GM19463 (cell line): ENCODE measurements around the gene COPRS.
"Not testable (repeated sequence)": the region's sequence is repeated elsewhere in the genome, so short reads cannot be mapped to it uniquely, and the experiment has no call there.

Experiments
- ATAC-seq: cut with Tn5 transposase; IDR thresholded peaks from one replicate; pipeline ENCODE4 v1.9.1; 2021; ENCODE audit warnings: mild to moderate bottlenecking, moderate library complexity; ENCODE audit not compliant: unreplicated experiment

COPRS gene

DNA sequence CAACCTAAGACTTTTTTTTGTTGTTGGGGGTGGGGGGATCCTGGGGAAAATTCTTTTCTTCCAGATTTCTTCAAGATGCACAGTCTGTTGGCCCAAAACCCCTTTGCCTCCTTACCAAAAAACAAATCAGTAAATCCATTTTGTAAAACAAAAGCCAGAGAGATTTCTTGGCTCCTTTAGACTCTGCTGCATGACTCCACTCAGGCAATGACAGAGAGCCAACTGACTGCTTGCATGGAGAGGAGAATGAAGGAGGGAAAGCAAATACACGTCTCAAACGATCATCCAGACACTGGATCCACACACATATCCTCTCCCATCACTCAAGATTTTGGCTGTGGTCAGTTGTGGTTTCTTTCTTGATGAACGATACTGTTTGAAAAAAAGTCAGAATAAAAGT is 13.8 kb downstream of the COPRS start:
- no peak for ATAC-seq

DNA sequence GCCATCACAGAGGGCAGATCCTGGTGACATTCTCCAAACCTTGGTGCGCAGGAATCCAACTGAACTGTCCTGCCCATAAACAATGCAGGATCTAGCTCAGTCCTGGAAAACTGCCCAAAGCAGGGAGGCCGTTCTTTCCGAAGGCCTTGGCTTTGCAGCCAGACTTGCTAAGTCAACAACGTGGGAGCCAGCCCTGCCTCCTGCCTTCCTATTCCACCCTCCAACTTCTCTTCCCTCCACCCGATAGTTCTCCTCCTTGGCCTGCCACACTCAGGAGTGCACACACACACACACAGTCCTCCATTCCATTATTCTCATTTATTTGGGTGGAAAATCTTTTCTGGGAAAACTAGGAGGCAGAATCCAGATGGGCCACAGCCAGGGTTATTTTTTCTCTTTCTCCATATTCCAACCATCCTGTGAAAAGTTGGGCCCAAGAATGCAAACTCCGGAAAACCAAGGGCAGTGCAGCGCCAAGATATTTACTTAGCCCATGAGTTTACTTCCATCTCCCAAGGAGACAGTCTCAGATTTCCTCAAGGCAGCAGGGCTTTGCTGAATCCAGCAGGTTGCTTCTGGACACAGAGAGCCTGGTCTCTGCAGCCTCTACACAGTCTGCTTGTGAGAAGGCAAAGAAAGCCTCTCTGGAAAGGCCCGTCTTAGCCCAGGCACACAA is 15.8 kb downstream of the COPRS start:
- ATAC-seq = no peak

DNA sequence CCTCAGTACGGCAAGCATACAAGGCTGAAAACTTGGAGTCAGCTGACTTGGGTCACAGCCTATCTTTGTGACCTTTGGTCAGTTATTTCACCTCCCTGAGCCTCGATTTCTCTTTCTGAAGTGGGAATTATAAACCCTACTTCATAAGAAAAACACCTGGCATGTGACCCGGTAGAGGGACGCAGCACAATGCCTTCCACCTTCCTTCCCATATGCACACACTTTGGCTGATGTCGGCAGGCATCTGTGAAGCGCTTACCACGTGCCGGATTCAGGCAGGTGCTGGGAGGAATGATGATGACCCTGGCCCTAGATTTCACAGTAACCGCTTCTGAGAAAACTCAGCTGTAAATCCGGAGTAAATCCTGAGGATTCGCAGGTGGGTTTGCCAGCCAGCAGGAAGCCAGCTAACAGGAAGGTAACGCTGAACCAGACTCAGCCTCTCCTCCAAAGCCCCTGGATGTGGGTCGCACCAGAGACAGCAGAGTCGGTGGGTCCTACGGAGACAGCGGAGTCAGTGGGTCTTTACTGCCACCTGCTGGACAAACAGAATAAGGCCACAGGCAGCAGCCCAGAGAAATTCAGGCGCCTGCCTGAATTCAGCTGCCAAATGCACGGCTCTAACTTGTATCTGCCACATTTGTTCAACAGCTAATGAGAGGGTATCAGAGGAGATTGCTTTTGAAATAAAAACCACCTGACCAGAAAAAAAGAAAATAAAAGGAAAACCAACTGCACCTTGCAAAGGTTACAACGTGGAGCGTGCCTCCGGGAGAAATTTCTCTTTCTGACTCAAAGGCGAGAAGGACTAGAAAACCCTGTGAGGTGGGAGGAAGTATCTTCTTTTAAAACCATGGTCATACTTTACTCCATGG is 16.6 kb downstream of the COPRS start:
- ATAC-seq = no peak

DNA sequence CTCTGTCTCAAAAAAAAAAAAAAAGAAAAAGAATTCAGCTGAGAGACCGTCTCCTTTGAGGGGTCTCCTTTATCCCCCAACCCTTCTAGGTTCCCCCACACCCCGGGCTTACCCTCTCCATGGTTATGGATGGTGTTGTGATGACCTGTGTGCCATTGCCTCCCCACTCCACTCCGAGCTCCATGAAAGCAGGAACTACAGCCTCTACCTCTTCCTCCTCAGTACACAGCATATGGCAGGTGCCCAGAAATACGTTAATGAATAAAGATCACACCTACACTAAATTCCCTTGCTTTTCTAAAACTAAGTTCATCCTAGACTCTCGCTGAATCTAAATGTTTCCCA is 17.2 kb downstream of the COPRS start:
- no peak for ATAC-seq

DNA sequence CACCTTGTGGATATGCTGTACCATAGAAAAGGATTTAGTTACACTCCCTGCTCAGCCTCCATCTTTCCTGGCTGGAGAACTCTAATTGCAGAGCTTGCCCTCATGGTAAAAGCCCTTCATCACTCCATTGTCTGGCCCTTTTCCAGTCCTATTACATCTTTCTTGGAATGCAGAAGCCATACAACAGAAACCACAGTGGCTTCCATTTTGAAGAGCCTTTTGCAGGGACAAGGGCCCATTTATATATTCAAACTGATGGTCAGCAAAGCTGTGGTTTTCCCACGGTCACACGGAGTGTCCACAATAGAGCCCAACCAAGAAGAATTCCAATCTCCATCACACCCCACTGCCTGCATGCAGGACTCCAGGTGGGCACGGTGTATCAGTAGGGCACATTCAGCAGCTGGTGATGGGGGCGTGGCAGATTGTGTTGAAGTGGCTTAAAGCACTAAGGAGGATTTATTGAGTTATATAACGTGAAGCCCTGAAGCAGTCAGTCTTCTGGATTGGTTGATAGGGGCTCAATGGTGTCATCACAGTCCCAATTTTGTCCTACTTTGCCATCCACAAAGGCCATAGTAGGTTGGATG is 20.3 kb downstream of the COPRS start:
- ATAC-seq = no peak

DNA sequence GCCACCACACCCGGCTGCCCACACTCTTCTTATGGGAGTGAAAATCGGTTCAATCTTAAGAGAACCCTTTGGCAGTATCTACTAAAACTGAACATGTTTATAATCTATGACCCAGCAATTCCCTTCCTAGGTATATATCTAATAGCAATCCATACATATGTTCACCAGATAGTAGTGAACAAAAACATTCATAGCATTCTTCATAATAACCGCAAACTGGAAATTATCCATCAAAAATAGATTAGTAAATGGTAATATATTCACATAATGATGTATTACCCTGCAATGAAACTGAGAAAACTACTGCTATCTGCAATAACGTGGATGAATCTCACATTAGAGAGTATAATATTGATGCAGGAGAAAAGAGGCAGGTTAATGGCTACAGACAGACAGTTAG is 23.1 kb downstream of the COPRS start:
- ATAC-seq = no peak

DNA sequence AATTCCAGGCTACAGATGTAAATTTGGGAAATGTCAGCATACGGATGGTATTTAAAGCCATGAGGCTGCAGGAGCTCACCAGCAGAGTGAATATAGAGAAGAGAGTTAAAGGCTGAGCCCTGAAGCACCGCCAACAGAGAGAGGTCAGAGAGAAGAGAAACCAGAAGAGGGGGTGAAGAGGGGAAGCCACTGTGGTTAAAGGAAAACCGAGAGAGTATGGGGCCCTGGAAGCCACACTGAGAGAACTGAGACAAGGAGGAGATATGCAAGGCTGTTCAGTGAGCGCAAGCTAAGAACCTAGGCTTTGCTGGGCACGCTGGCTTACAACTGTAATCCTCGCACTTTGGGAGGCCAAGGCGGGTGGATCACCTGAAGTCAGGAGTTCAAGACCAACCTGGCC is 24.6 kb downstream of the COPRS start:
- no peak for ATAC-seq

DNA sequence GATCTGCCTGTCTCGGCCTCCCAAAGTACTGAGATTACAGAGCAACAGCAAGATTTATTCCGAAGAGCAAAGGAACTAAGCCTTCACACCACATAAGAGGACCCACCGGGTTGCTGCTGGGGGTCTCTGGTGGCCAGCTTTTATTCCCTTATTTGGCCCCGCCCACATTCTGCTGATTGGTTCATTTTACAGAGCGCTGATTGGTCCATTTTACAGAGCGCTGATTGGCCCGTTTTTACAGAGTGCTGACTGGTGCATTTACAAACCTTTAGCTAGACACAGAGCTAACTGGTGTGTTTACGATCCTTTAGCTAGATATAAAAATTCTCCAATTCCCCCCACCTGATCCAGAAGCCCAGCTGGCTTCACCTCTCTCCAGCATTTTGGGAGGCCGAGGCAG is 26.3 kb downstream of the COPRS start:
- no peak for ATAC-seq

DNA sequence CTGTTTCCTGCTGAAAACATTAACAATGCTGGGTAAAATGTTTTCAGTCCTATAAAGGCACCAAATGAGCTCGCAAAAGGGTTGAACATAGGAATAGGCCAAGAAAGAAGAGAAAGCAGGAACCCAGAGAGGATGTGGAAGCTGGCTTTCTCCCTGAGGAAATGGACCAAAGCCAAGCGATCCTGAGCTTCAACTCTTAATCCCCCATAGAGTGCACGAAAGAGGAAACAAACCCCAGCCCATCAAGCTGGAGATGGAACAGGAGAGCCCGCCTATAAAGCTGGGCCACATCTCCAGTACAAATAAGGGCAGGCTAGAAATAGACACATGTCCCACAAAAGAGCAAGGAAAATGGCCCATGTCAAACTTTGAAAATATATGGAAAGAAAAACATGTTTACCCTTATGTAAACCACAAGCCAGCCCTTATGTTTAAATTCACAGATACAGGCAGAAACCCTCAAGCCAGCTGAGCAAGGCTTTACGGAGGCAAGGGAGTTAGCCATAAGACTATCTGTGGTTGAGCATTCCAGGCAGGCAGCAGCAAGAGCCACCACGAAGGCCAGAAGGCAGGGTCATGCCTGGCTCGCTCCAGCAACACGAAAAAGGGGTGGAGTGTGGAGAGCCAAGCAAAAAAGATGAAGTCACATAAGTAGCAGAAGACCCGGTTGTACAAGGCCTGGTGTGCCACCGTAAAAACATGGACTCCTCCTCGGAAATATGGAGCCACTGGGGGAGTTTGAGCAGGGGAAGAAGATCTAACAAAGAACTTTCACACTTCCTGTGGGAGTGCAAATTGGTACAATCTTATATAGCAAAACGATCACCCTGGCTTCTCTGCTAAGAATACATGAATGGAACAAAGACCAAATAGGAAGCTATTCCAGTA is 27.8 kb downstream of the COPRS start:
- ATAC-seq = no peak

DNA sequence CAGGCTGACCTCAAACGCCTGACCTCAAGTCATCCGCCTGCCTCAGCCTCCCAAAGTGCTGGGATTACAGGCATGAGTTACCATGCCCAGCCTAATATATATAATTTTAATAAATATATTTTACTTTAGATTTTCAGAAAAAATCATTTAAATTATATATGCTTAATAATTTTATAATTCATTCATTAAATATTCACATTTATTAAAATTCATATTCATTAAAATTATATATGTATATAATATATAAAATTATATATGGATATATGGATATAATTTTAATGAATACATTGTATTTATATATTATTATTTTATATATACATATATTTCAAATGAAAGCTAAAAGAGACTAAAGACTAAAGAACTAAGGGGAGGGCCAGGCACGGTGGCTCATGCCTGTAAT is 29.4 kb downstream of the COPRS start:
- no peak for ATAC-seq

DNA sequence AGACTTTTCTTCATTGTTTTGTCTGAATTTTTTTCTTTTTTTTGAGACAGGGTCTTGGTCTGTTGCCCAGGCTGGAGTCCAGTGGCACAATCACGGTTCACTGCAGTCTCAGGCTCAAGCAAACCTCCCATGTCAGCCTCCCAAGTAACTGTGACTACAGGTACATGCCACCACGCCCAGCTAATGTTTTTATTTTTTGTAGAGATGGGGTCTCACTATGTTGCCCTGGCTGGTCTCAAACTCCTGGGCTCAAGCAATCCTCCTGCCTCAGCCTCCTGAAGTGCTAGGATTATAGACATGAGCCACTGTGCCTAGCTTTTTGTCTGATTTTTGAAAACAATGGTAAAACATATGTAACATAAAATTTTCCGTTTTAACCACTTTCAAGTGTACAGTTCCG is 30.1 kb downstream of the COPRS start:
- ATAC-seq = not testable (repeated sequence)

DNA sequence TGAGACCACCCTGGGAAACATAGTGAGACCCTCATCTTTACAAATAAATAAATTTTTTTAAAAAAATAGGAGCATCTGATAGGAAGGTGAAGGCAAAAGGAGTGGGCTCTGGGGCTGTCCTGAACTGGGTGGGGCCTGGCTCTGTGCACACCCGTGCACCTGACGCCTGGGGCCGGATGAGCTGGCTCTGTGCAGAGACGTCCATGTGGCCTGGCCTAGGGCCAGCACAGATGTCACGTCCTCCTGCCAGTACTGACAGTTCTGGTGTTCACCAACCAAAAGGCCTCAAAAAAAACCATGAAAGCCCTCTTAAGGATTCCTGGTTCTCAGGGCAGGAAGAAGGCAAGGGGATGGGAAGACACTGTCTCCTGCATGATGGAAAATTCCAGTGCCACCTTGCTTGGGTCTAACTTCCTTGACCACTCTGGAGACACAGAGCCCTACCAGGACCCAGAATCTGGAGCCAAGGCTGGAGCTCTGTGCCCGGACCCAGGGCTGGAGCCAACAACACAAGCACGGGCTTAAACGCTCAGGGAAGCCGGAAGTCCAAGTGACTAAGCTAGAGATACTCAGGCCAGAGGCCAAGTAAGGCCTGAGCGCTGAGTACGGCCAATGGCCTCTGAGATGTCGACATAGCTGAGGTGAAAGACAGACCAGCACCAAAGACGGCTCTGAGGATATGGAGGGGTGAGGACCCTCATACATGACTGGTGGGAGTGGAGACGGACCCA is 32.9 kb downstream of the COPRS start:
- ATAC-seq = no peak

DNA sequence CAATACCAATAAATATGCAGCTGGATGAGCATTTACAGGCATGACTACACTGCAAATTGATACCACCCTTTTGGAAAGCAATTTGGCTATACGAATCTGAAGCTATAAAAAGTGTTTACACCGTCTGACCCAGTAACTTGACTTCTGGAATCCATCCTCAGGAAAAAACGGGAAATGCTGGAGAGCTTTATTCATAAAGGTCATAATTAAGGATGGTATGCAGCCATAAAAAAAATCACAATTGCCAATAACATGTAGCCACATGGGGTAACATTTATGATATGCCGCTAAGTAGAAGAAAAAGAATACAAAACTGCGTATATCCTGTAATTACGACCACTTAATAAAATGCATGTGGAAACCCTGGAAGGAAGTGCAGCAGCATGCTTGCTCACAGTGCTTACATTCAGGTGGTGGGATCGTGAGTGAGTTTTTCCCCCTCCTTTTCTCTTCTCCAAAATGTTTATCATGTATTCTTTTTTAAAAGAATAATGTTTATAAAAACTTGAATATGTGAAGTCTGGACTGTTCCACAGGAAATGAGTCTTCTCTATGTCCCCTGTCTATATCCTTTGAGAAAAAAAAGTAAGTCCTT is 34.2 kb downstream of the COPRS start:
- ATAC-seq = no peak

DNA sequence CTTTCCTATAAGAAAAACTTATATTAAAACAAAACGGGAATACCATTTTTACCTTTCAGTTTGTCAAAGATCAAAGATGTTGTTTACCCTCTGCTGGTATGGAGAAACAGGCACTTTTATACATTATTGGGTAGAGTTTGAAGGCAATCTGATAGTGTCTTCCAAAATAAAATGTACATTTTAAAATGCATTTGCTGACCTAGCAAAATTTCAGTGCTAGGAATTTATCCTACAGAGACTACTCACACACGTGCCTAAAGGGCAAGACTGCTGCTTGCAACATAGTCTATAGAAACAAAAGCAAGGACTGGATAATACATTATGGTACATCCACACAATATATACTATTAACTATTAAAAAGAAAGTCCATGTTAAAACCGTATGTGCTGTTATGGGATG is 36.0 kb downstream of the COPRS start:
- ATAC-seq = no peak

DNA sequence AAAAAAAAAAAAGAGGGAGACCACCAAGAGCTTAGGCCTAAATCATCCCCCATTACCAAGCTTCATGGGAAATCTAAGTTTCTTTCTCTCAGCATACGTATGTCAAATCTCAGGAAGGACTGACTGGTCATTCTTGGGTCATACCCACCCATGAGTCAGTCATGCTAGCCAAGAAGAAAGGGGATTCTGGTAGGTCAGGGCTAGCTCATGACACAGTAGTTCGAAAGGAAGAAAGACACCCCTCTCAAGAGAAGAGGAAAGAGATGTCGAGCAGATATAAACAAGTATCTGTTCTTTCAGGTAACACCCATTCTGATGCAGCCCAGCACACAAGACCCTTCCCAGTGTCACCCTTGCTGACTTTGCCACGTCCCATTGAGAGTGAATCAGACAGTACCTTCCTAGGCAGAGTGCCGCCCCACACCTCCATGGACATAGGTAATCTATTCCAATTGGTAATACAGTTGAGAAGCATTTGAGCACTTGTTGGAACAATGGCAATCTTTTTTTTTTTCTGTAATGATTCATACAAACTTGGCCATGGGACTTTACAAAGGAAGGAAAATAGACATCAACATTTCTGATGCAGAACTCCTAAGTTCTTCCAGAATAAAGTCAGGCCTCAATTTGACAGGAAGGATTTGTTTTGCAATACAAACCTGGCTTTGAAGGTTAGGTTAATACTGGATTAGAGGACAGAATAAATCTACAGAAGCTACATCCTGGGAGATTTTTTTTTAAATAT is 38.2 kb downstream of the COPRS start:
- no peak for ATAC-seq

DNA sequence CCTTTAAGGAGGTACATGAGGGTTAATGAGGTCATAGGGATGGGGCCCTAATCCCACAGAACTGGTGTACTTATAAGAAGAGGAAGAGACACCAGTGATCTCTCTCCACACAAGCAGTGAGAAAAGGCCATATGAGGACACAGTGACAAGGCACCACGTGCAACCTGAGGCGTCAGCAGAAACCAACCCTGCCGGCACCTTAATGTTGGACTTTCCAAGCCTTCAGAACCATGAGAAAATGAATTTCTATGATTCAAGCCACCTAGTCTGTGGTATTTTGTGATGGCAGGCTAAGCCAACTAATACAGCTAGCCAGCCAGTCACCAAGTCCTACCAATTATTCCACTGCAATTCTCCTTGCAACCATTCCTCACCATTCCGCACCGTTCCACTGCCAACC is 39.5 kb downstream of the COPRS start:
- no peak for ATAC-seq

DNA sequence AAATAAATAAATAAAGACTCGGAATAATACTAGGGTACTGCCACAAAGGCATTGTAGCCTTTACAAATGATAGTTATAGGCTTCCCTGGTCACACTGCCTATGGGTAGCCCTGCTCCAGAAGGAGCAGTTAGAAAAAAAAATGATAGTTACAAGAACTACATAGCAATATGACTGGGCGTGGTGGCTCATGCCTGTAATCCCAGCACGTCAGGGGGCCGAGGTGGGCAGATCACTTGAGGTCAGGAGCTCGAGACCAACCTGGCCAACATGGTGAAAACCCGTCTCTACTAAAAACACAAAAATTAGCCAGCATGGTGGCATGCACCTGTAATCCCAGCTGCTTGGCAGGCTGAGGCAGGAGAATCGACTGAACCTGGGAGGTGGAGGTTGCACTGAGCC is 40.2 kb downstream of the COPRS start:
- ATAC-seq = not testable (repeated sequence)

DNA sequence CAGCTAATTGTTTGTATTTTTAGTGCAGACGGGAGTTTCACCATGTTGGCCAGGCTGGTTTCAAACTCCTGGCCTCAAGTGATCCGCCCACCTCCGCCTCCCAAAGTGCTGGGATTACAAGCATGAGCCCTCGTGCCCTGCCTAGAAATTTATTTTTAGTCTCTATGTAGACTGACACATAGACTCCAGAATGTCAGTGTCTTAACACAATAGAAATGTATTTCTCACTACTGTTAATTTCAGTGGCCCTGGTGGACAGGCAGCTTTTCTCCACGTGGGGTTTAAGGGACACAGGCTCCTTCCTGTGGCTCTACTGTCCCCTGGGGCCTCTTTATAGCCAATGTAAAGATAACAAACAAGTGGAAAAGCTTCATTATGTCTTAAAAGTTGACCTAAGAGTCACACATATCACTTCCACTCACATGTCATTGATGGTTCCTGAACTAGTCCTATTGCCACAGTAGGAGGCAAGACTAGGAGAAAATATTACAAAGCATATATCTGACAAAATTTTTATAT is 43.8 kb downstream of the COPRS start:
- no peak for ATAC-seq

DNA sequence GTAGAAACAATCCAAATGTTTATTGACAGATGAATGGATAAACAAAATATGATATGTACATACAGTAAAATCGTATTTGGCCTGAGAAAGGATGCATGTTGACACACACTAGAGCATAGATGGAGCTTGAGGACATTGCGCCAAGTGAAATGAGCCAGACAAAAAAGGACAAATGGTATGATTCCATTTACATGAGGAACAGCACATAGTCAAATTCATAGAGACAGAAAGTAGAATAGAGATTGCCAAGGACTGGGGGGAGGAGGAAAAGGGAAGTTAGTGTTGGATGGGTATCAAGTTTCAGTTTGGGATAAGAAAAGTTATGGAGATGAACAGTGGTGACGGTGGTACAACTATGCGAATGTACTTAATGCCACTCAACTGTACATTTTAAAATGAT is 47.9 kb downstream of the COPRS start:
- ATAC-seq = no peak
